Fibroblast of mammary gland (primary cell): ENCODE results near the gene PAPOLB.

Experiments used
- DNase-seq: peaks from one replicate; pipeline ENCODE4 v3.0.0-alpha.2; 2010; ENCODE audit warnings: low read depth
- H3K4me3 ChIP-seq: 2 replicates; pipeline ENCODE4 v1.5.1; 2011; ENCODE audit warnings: low read depth, mild to moderate bottlenecking, low read length, moderate library complexity; ENCODE audit not compliant: control insufficient read depth
- CTCF ChIP-seq: conservative IDR thresholded peaks from 2 replicates; pipeline ENCODE4 v1.5.1; 2011; ENCODE audit warnings: low read depth, low read length, inconsistent platforms; ENCODE audit not compliant: control insufficient read depth, insufficient read depth

The PAPOLB gene

DNA sequence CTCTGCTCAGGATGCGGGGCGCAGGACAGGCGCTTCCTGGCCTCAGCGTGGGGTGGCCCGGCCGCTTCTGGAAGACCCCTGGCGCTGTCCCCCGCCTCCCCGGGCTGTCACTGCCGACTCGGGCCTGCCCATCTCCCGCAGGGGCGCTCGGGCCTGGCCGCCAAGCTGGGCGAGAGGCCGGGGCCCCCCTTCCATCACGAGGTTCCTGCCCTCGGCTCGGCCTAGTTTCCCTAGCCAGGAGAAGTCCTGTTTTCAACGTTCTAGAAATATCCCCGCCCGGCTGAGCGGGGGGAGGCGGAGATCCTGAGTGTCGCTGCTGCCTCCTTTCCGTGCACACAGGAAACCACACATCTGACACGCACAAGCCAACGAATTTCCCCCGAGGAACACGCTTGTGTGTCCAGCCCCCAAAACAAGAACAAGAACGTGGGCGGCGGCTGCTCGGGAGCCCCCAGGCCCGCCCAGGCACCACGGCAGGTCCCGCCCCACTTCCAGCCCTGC is 52.7 kb downstream of the PAPOLB start:
- no peak for DNase-seq
- no peak overlapping the region for H3K4me3 ChIP-seq

DNA sequence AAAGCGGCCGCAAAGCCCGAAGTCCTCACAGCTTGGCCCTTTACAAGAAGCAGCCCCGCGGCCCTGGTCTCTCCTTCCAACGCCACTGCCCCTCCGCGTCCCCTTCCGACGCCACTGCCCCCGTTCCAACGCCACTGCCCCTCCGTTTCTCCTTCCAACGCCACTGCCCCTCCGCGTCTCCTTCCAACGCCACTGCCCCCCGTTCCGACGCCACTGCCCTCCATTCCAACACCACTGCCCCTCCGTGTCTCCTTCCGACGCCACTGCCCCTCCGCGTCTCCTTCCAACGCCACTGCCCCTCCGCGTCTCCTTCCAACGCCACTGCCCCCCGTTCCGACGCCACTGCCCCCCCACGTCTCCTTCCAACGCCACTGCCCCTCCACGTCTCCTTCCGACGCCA is 53.3 kb downstream of the PAPOLB start:
- no peak for DNase-seq
- H3K4me3 ChIP-seq: no peak overlapping the region
- no peak for TF ChIP-seq CTCF

More for the DNA sequence above, 52.7 kb downstream of the PAPOLB start:
- TF ChIP-seq CTCF: no peak

DNA sequence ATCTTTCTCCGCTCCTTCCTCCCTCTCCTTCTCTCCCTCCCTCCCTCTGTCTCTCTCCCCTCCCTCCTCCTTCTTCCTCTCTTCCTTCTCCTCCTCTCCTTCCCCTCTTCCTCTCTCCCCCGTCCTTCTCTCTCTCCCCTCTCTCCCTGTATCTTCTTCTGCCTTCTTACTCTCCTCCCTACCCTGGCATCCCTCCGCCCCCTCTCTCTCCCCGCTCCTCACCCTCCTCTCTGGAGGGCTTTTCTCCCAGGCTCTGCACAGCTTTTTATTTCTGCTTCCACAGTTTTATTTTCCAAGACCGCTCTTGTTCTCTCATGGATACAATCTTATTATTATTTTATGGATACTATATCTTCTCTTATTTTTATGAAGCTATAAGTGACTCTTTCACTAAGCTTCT is 53.8 kb downstream of the PAPOLB start:
- DNase-seq: no peak
- no peak for TF ChIP-seq CTCF

More for the DNA sequence above, 53.8 kb downstream of the PAPOLB start:
- H3K4me3 ChIP-seq: no peak overlapping the region
